GM19468 (cell line): Measurements from ENCODE around the gene GLDC.
"Not testable (repeated sequence)": the region's sequence is repeated elsewhere in the genome, so short reads cannot be mapped to it uniquely, and the experiment has no call there.

ENCODE experiments used
- ATAC-seq: cut with Tn5 transposase; IDR thresholded peaks from one replicate; pipeline ENCODE4 v1.9.1; 2021; ENCODE audit warnings: mild to moderate bottlenecking, moderate library complexity, moderate number of reproducible peaks; ENCODE audit not compliant: unreplicated experiment; ENCODE audit errors: extremely low read depth

GLDC gene

DNA sequence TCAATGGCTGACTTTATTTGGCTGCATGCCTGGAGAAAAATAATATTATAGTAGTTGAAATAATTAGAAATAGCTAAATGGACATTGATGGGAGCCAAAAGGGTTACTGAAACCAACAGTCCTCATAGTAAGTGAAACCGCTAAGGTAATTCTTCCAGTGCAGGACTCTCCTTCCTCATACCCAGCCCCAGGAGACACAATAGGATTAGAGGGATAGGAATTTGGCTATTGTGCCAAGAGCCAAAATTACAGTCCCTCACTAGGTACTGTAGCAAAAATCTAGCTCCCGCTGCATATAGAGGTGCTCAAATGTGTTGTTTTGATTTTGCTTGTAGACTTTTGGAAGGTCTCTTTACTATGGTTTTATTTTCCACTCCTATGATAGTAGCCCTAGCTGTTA lies 20.2 kb downstream of the GLDC start:
- no peak for ATAC-seq

DNA sequence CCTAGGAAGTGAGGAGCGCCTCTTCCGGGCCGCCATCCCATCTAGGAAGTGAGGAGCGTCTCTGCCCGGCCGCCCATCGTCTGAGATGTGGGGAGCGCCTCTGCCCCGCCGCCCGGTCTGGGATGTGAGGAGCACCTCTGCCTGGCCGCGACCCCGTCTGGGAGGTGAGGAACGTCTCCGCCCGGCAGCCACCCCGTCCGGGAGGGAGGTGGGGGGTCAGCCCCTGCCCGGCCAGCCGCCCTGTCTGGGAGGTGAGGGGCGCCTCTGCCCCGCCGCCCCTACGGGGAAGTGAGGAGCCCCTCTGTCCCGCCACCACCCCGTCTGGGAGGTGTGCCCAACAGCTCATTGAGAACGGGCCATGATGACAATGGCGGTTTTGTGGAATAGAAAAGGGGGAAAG lies 22.7 kb downstream of the GLDC start:
- ATAC-seq: not testable (repeated sequence)

DNA sequence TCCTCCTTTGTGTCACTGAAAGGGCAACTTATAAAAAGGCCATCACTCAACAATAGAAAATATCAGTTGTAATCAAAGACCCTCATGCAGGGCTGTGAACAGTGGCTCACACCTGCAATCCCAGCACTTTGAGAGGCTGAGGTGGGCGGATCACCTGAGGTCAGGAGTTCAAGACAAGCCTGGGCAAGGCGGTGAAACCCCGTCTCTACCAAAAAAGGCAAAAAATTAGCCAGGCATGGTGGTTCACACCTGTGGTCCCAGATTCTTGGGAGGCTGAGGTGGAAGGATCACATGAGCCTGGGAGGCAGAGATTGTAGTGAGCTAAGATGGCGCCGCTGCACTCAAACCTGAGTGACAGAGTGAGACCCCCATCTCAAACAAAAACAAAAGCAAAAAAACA lies 24.7 kb downstream of the GLDC start:
- ATAC-seq: no peak

DNA sequence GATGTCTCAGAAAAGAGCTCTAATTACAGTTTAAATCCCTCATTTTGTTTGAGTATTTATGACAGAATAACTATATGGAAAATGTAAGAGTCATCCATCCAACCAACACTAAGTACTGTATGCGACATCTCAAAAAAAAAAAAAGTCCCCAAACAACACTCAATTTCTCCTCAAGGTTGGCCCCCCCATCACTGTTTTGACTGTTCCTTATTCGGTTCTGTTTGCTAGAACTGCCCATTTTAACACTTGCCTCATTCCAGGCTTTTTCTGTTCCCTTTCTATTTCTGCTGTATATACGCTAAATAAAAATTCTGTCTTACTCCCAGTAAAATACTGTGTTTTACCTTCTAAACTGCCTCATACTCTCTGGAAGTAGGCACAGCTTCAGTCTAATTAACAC lies 25.2 kb downstream of the GLDC start:
- no peak for ATAC-seq

DNA sequence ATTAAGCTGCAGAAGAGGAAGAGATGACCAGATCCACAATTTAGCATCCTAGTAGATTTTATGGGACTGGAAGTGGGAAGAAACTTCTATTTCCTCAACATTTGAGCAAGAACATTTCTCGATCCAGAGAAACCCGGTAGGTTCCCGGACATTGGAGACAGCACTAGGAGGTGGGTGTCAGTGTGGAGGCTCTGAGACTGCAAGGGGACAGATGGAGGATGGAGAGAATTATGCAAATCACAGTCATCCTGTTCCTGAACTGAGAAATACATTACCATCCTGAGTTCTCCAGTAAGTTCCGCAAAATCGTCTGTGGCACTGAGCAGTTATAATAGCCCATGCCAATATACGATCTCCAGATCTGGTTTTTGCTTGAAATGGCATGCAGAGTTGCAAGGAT lies 25.6 kb downstream of the GLDC start:
- no peak for ATAC-seq

DNA sequence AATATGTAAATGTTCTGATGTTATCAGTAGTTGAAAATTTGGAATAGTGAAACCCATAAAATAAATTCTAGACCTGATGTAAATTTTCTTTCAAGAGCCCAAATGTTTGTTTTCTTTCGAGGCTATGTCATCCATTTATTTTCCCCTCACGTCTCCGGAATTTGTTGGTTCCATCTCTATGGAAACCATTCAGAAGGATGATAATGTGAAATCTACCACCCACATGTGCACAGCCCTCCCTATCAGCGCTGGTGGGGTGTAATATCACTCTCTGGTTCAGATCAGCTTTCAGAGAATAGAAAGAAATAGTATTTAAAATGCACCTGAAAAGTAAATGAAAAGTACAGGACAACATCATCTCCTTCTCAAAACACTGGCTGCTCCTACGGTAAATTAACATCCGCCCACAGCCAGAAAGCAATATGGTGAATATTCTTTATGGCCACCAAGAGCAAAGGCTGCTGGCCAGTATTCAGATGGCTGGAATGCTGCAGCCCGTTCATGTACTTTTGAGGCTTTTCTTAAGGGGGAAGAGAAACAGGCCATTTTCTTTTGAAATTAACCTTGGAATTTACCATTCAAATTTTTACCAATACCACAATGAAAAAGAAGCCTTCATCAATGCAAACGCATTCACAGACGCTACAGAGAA lies 28.5 kb downstream of the GLDC start:
- ATAC-seq: no peak

DNA sequence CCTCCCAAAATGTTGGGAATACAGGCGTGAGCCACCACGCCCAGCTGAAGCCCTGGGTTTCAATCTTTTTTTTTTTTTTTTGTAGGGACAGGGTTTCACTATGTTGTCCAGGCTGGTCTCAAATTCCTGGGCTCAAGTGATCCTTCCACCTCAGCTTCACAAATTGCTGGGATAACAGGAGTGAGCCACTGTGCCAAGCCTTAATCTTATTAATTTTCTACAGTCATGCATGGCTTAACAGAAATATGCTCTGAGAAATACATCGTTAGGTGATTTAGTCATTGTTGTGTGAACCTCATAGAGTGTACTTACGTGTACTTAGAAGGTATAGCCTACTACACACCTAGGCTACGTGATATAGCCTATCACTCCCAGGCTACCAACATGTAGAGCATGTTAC lies 31.0 kb downstream of the GLDC start:
- no peak for ATAC-seq

DNA sequence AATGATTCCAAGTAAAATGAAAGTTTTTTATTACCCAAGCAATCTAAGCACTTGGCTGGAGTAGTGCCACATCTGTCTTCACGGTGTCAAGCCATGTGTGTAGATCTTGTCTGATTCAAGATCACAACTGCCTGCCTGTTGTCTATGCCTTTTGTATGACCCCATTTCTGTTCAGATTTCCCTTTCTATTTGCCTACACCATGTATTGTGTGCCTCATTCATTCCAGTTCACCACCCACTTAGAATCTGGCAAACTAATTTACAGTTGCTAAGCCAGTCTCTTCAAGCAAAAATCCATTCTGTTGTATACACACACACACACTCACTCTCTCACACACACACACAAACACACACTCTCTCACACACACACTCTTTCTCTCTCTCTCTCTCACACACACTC lies 33.7 kb downstream of the GLDC start:
- ATAC-seq: no peak

DNA sequence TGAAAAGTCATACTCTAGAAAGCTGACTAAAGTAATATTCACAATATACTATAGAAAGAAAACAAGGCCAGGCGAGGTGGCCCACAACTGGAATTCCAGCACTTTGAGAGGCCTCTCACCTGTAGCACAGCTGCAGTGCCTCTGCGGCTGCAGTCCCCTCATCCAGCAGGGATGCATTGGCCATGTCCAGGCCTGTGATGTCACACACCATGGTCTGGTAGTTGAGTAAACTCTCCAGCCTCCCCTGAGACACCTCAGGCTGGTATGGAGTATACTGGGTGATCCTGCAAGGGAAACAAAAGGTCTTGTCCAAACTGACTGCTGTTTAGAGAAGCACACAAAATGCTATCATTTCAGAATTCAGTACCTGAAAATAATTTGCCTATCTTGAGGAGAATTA lies 35.5 kb downstream of the GLDC start:
- no peak for ATAC-seq

DNA sequence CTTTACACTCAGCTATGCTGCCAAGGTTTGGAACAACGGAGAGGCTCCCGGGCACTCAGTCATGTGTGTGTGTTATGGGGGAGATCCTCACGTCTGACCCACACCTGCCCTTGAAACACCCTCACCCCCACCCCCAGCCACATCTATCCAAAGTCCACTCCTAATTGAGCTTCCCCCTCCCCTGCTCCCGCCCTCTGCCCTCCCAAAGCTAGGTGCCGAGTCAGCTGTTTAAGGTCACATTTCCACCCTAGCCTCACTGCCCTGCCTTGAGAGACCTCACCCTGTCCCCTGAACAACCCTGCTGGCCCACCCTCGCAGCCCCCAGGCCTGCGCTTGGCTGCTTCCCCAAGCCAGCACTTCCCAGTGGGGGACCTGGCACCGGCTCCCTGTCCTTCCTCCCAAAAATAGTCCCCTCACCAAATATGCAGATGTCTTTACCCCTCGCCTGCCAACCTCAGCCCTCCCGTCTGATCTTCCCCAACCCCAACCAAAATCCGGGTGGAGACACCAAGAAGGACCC lies 36.0 kb downstream of the GLDC start:
- no peak for ATAC-seq

DNA sequence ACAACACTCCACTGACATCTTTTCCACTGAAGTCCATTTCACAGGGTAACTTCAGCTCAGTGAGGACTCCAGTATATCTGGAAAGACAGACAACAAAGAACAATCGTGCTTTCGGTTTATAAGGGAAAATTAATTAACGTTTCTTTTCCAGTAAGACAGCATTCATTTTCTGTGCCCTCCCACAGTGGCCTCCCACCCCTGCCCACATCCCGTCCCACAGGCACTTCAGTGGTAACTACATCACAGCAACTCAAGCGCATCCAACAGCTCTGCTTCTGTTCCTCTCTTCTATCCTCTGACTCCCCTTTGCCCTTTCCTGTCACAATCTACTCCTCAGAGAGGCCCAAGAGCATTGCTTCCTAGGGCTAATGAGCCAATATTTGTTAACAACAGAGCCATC lies 40.3 kb downstream of the GLDC start:
- peak; percentile 65 for ATAC-seq

DNA sequence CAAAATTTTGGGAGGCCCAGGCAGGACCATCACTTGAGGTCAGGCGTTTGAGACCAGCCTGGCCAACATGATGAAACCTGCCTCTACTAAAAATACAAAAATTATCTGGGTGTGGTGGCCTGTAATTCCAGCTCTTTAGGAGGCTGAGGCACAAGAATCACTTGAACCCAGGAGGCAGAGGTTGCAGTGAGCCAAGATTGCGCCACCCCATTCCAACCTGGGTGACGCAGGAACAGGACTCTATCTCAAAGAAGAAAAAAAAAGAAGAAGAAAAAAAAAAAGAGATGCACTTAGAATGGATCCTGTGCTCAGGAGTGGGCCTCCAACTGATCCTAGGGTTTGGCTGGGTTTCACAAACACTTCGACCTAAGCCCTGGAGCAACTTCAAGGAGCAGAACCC lies 45.1 kb downstream of the GLDC start:
- ATAC-seq: no peak

DNA sequence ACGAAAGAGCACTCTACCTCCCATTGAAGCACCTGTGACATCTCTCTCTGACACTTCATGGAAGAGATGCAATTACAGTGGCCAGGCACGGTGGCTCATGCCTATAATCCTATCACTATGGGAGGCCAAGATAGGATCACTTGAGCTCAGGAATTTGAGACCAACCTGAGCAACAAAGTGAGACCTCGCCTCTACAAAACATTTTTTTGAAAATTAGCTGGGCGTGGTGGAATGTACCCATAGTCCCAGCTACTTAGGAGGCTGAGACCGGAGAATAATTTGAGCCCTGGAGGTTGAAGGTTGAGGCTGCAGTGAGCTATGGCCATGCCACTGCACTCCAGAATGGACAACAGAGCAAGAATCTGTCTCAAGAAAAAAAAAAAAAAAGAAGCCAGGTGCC lies 45.5 kb downstream of the GLDC start:
- no peak for ATAC-seq

DNA sequence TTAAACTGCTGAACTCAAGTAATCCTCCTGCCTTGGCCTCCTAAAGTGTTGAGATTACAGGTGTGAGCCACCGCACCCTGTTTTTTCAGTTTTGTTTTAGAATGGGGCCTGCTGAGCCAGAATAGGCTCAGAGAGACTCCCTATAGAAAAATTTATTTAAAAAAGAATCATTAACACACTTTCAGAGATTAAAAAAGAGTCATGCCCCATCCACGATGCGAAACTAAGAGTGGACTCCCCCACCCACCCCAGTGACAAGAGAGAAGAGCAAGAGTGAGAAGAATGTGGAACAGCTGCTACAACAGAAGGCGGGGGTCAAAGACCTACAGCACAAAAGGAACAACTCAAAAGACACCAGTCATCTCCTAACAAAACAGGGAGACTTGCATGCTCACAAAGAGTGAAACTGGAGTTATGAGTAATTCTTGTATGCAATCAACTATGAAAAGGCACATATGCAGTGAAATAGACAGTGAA lies 47.2 kb downstream of the GLDC start:
- peak; percentile 92 for ATAC-seq

DNA sequence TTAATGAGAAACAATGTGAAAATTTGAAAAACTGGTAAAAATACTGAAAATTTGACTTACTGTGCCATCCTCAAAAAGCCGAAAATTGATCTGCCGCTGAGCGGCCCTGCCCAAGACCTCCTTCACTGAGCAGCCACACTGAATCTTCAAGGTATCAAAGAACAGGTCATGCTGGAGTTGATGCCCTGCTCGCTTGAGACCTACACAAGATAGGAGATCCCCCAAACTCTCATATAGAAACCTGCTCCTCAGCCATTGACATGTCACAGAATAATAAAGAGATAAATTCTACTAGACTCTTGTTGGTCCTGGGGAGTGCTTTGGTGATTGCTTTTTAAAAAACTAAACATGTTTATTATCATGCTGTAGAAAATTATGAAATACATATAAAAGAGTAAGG lies 52.7 kb downstream of the GLDC start:
- ATAC-seq: no peak

DNA sequence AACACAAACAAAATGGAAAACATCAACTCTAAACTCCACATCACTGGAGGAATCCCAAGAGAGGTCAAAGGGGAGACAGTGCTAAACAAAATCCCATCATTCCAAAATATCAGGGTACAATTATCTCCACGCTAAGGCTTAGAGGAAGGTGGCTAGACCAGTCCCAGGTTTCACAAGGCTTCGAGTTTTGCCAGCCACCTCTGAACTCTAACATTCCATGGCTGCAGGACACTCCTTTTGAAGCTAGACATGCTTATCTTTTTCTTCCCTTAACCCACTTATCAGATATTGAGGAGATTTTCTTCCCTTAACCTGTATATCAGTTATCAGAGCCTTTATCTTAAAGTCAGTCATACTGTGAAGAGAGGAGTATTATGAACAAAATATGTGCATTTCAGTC lies 53.3 kb downstream of the GLDC start:
- ATAC-seq: no peak

DNA sequence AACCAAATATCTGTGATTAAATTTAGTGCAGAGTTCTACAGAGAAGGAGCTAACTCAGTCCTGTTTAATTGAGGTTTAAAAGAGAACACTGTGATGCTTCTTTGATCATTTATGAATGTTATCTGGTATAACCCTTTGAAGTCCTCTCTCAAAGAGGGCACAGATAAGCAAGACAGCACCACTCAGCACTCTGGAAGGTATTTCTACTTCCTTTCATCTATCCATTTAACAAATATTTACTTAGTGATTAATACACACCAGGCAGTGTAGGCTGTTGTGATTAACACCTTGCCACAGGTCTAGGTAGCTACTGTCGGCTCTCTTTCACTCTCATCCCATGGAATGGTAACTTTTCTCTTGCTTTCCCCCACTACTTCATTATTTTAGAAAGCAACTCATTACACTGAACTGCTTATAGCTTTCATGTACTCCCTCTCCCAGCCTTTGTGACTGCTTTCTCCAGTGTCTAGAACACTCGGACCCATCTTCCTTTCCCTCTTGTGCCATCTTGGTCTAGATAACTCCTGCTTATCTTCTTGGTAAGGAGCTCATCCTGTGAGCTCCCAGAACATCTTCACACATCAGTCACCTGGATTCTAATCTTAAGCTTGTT lies 54.7 kb downstream of the GLDC start:
- ATAC-seq: no peak

DNA sequence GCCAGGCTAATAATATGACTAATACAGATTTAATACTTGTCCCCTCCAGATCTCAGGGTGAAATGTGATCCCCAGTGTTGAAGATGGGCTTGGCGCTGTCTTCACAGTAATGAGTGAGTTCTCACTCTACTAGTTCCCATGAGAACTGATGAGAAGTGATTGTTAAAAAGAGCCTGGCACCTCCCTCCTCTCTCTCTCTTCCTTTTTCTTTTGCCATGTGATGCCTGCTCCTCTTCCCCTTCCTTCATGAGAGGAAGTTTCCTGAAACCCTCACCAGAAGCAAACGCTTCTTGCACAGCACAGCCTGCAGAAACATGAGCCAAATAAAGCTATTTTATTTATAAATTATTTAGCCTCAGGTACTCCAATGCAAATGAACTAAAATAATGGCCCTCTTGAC lies 55.2 kb downstream of the GLDC start:
- no peak for ATAC-seq

DNA sequence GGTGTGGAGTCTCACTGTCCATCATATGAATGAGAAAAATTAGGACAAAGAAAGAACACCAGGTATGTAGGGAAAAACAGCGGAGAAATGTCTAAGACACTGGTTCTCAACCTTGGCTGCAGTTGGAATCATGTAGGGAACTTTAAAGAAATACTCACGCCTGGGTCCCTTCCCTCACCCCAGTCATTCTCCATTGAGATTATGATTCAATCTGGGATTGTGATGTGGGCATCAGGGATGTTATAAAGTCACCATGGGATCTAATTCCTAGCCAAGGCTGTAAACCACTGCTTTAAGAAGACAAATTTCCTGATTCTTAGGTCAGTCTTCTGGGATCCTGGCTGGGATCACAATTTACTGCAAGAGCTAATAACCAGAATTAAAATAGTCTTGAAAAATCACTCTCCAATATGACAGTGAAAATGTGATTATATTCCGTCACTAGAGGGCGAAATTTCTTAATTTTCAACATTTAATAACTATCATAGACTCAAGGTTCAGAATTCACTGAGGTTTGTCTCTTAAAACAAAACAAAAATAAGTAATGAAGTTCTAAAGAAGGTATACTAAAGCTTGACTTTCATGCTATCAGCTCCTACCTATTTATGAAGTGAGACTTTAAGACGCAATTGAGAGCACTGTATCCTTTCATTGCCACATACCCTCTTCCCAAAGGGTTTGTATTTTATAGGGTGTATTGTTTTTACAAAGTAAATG lies 60.5 kb downstream of the GLDC start:
- ATAC-seq: no peak

DNA sequence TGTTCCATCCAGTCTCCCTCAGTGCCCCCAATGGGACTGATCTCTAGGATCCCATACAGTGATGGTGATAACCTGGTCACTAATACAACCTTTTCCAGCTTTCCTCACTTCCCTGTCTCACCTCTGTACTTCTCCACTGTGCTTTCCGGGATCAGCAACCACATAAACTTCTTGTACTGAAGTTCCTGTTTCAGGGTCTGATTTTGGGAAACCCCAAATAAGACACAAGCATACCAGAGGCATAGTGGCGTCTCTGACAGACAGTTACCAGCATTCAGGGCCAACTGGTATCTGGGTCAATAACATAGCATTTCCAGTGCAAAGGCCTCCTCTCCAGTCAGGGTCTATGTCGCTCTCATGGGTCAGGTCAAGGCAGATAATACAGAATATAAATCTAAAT lies 64.3 kb downstream of the GLDC start:
- ATAC-seq: no peak

DNA sequence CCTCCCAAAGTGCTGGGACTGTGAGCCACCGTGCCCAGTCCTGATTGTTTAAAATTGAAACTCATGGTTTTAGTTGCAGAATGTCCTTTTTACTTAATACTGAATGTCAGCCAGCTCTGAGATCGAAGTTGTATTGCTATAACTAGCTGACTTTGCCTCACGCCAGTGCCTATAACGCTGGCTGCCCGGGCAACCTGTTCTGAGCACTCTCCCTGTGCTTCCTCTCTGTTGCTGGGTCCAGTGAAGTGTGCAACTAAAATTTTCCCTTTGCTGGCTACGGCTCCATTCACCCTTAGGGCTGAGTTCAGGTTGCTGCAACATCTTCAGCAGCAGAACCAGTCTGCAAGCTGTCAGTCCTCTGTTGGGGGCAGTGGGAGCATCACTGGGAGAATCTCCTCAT lies 65.9 kb downstream of the GLDC start:
- no peak for ATAC-seq
